Neural cell (in vitro differentiated cells): ENCODE measurements around the gene ADARB2.

Experiments used
- CTCF ChIP-seq: fragments of 450-650 bp; IDR thresholded peaks from 2 replicates; pipeline ENCODE4 v1.5.1; 2014; ENCODE audit warnings: antibody characterized with exemption, mild to moderate bottlenecking, moderate library complexity; ENCODE audit not compliant: poor library complexity, severe bottlenecking
- EZH2 ChIP-seq: fragments of 200-600, 300-800 bp; shearing (Covaris generic), sonication (generic); IDR thresholded peaks from 2 replicates; pipeline ENCODE4 v1.6.1; 2014; ENCODE audit warnings: antibody characterized with exemption, low read length, borderline replicate concordance, mild to moderate bottlenecking; ENCODE audit not compliant: insufficient read depth, poor library complexity, severe bottlenecking
- TAF1 ChIP-seq: IDR thresholded peaks from 2 replicates; pipeline ENCODE4 v1.6.1; 2012; ENCODE audit warnings: low read depth

GRCh38 chr10:1615186-1615954 lies 122.0 kb downstream of the ADARB2 start:
- TF ChIP-seq EZH2 (no peak), TAF1 (no peak), CTCF (no peak)
